ENCODE measurements around the gene RETN.
A peak's percentile ranks its signal among the peaks of the same experiment; 100 is the strongest.

Gene RETN

GRCh38 chr19:7668842-7669241 is at the start of gene RETN:
Gene RETN (plus strand): TSS chr19:7669049. CDS start chr19:7669327, 278 bp downstream.
- no peak for DNase-seq

- DNase-seq = no peak
These were observed 49.0 kb upstream of the RETN start for GRCh38 chr19:7619671-7620441.

GRCh38 chr19:7620442-7621412 is 48.1 kb upstream of the RETN start:
- no peak for DNase-seq

GRCh38 chr19:7622933-7623685 is 45.7 kb upstream of the RETN start:
- DNase-seq = no peak

- no peak for DNase-seq
These were observed 44.9 kb upstream of the RETN start for GRCh38 chr19:7623725-7624603.

- DNase-seq = no peak
These were observed 44.0 kb upstream of the RETN start for GRCh38 chr19:7624810-7625209.

GRCh38 chr19:7625763-7626372 is 43.0 kb upstream of the RETN start:
- no peak for DNase-seq

GRCh38 chr19:7627166-7627565 is 41.7 kb upstream of the RETN start:
- DNase-seq = no peak

- no peak for DNase-seq
These were observed 40.1 kb upstream of the RETN start for GRCh38 chr19:7628589-7629311.

- DNase-seq = peak; percentile 97
These were observed 39.3 kb upstream of the RETN start, which contains the start of the genes PET100 and XAB2 for GRCh38 chr19:7629347-7630054. Gene PET100 (plus strand): TSS chr19:7629793. CDS start chr19:7629834, 41 bp downstream. Gene XAB2 (minus strand): TSS chr19:7629545. CDS start chr19:7629527, 18 bp downstream.

GRCh38 chr19:7631577-7631976 is 37.3 kb upstream of the RETN start:
- no peak for DNase-seq

GRCh38 chr19:7632340-7633203 is 36.3 kb upstream of the RETN start:
- DNase-seq = no peak

GRCh38 chr19:7633698-7634097 is 35.2 kb upstream of the RETN start, which contains the start of gene PCP2:
Gene PCP2 (minus strand): TSS chr19:7633719. CDS start chr19:7633457, 262 bp downstream.
- DNase-seq = no peak

- DNase-seq = no peak
These were observed 33.2 kb upstream of the RETN start for GRCh38 chr19:7635670-7636069.

GRCh38 chr19:7636317-7636690 is 32.5 kb upstream of the RETN start:
- no peak for DNase-seq

GRCh38 chr19:7636691-7637373 is 32.0 kb upstream of the RETN start, which contains the start of gene STXBP2:
Gene STXBP2 (plus strand): TSS chr19:7637110. CDS start chr19:7637150, 40 bp downstream.
- DNase-seq = peak; percentile 61

- DNase-seq = no peak
These were observed 31.2 kb upstream of the RETN start for GRCh38 chr19:7637374-7638256.
